GM23338 (cell line): Measurements from ENCODE around the gene FOCAD. TPM values are rescaled to one million over a fixed set of nuclear protein-coding genes. Genes with fewer than 3 reads are reported as not detected.

Source experiments
- ATAC-seq: fragments of 200-7000 bp; cut with Tn5 transposase; 3 replicates; pipeline ENCODE4 v1.9.1; 2020
- DNase-seq: peaks from one replicate; pipeline ENCODE4 v3.0.0-alpha.2; 2015; ENCODE audit warnings: low spot score
- H2AFZ ChIP-seq: fragments of 200-600 bp; sonication (generic); 2 replicates; pipeline ENCODE4 v1.8.0; 2016; ENCODE audit warnings: antibody characterized with exemption, mild to moderate bottlenecking, moderate library complexity
- H3F3A ChIP-seq: fragments of 200-600 bp; sonication (generic); replicated peaks from 2 replicates; pipeline ENCODE4 v1.8.0; 2017; ENCODE audit warnings: antibody characterized with exemption, mixed run types, low read depth
- H3K27ac ChIP-seq: fragments of 200-600 bp; sonication (generic); 2 replicates; pipeline ENCODE4 v1.6.1; 2016; ENCODE audit warnings: low read depth
- H3K27me3 ChIP-seq: fragments of 200-600 bp; sonication (generic); 2 replicates; pipeline ENCODE4 v1.8.0; 2016; ENCODE audit warnings: mild to moderate bottlenecking, mixed run types, moderate library complexity; ENCODE audit not compliant: insufficient read depth
- H3K36me3 ChIP-seq: fragments of 200-600 bp; sonication (generic); 2 replicates; pipeline ENCODE4 v1.8.0; 2016; ENCODE audit warnings: mild to moderate bottlenecking; ENCODE audit not compliant: insufficient read depth
- H3K4me1 ChIP-seq: fragments of 200-600 bp; sonication (generic); 2 replicates; pipeline ENCODE4 v1.8.0; 2016; ENCODE audit warnings: mild to moderate bottlenecking, moderate library complexity; ENCODE audit not compliant: insufficient read depth
- H3K4me2 ChIP-seq: fragments of 200-600 bp; sonication (generic); 2 replicates; pipeline ENCODE4 v1.7.1; 2017; ENCODE audit warnings: mixed run types
- H3K4me3 ChIP-seq: fragments of 200-600 bp; sonication (generic); 2 replicates; pipeline ENCODE4 v1.6.1; 2016; ENCODE audit warnings: mixed run types
- H3K79me2 ChIP-seq: fragments of 200-600 bp; sonication (generic); replicated peaks from 2 replicates; pipeline ENCODE4 v1.8.0; 2017; ENCODE audit warnings: mild to moderate bottlenecking; ENCODE audit not compliant: insufficient read depth
- H3K9me2 ChIP-seq: fragments of 200-600 bp; sonication (generic); 2 replicates; pipeline ENCODE4 v1.8.0; 2017; ENCODE audit not compliant: insufficient read depth
- H4K20me1 ChIP-seq: fragments of 200-600 bp; sonication (generic); replicated peaks from 2 replicates; pipeline ENCODE4 v1.8.0; 2017; ENCODE audit warnings: mild to moderate bottlenecking; ENCODE audit not compliant: insufficient read depth
- H3K27ac Mint-ChIP-seq: 2 replicates; pipeline ENCODE4 v1.8.0; 2020; ENCODE audit warnings: inconsistent platforms, mild to moderate bottlenecking, moderate library complexity, mixed read lengths
- H3K27me3 Mint-ChIP-seq: 3 replicates; pipeline ENCODE4 v1.8.0; 2022; ENCODE audit warnings: low read depth, mild to moderate bottlenecking, moderate library complexity, mixed read lengths, inconsistent platforms; ENCODE audit not compliant: insufficient read depth, poor library complexity
- H3K36me3 Mint-ChIP-seq: 3 replicates; pipeline ENCODE4 v1.8.0; 2021; ENCODE audit warnings: low read depth, mild to moderate bottlenecking, inconsistent platforms, moderate library complexity, mixed read lengths
- H3K4me1 Mint-ChIP-seq: 3 replicates; pipeline ENCODE4 v1.8.0; 2020; ENCODE audit warnings: mild to moderate bottlenecking, inconsistent platforms, mixed read lengths
- H3K4me3 Mint-ChIP-seq: 3 replicates; pipeline ENCODE4 v1.8.0; 2021; ENCODE audit warnings: moderate library complexity, mild to moderate bottlenecking, inconsistent platforms, mixed read lengths
- H3K9me3 Mint-ChIP-seq: 3 replicates; pipeline ENCODE4 v1.8.0; 2020; ENCODE audit warnings: moderate library complexity, mild to moderate bottlenecking, inconsistent platforms, mixed read lengths
- CREB1 ChIP-seq: fragments of 250-450 bp; sonication (Bioruptor Pico); IDR thresholded peaks from 2 replicates; pipeline ENCODE4 v1.5.0; 2020; ENCODE audit warnings: low read depth, mild to moderate bottlenecking, moderate library complexity
- CTCF ChIP-seq, 2 experiments: fragments of 200-600 bp in 1 of 2; sonication (generic) in 1 of 2; conservative IDR thresholded peaks; 2 replicates each; pipeline versions ENCODE4 v1.5.1 to v1.6.1; 2016 to 2017; ENCODE audit warnings: antibody characterized with exemption in 2 of 2, low read depth in 2 of 2, mild to moderate bottlenecking in 2 of 2, moderate library complexity in 1 of 2
- ETS1 ChIP-seq: IDR thresholded peaks from 2 replicates; pipeline ENCODE4 v1.6.1; 2016; ENCODE audit warnings: antibody characterized with exemption
- EZH2 ChIP-seq: fragments of 200-600 bp; sonication (generic); IDR thresholded peaks from one replicate; pipeline ENCODE4 v1.8.0; 2017; ENCODE audit warnings: antibody characterized with exemption, mild to moderate bottlenecking, low read depth; ENCODE audit not compliant: unreplicated experiment
- EZH2phosphoT487 ChIP-seq: fragments of 200-600 bp; sonication (generic); IDR thresholded peaks from one replicate; pipeline ENCODE4 v1.8.1; 2018; ENCODE audit warnings: antibody characterized with exemption; ENCODE audit not compliant: unreplicated experiment
- POLR2AphosphoS5 ChIP-seq: IDR thresholded peaks from 2 replicates; pipeline ENCODE4 v1.6.1; 2016; ENCODE audit warnings: antibody characterized with exemption, low read depth
- ZNF114 ChIP-seq: fragments of 250-450 bp; sonication (Bioruptor Pico); IDR thresholded peaks from 2 replicates; pipeline ENCODE4 v1.5.0; 2020; ENCODE audit warnings: mild to moderate bottlenecking, moderate library complexity
- ZNF462 ChIP-seq: fragments of 250-450 bp; sonication (Bioruptor Pico); IDR thresholded peaks from 2 replicates; pipeline ENCODE4 v1.5.0; 2020; ENCODE audit warnings: mild to moderate bottlenecking, moderate library complexity
- polyA plus RNA-seq: library from polyadenylated mRNA; unstranded; fragments of >200 nt; fragmentation: Nextera tagmentation; extraction: Ambion mirVana; gene quantifications from 2 replicates; pipeline ENCODE4 v1.2.1, GENCODE V29; 2016
- total RNA-seq: library from RNA; depleted of rRNA; stranded (reverse); fragments of >200 nt; shearing (Covaris generic); gene quantifications from 2 replicates; pipeline ENCODE4 v1.2.3, GENCODE V29; 2014

FOCAD gene
- total and polyA plus RNA-seq, 2 experiments from 2014 or later, result 13.7 to 66.5 TPM

- no peaks in the 10 kb centered on the region for H3K36me3 ChIP-seq
- no peak overlapping the region for H3K4me2 ChIP-seq
- no peaks in the 10 kb centered on the region for H3K79me2 ChIP-seq
- Mint-ChIP-seq H3K4me3 (no peak overlapping the region), H3K27me3 (no peaks in the 10 kb centered on the region), H3K27ac (no peak overlapping the region), H3K4me1 (peaks cover 3% of the 10 kb centered on the region; the same call in 2 of the 3 replicates), H3K36me3 (no peaks in the 10 kb centered on the region), H3K9me3 (no peaks in the 10 kb centered on the region)
- H3F3A ChIP-seq, result no peaks in the 10 kb centered on the region
- H2AFZ ChIP-seq, result no peak overlapping the region
- DNase-seq, result peak; percentile 34
- H3K4me1 ChIP-seq, result no peaks in the 10 kb centered on the region
- no peaks in the 10 kb centered on the region for H3K27me3 ChIP-seq
- no peak overlapping the region for H3K4me3 ChIP-seq
- peak; percentile 45; the same call in 1 of the 3 replicates for ATAC-seq
- H3K27ac ChIP-seq, result no peak overlapping the region
- TF ChIP-seq EZH2 (no peak), ETS1 (no peak), EZH2phosphoT487 (no peak), POLR2AphosphoS5 (no peak), CTCF (conservative IDR thresholded peaks at IDR 0.05; ENCODE audit: low read depth in 2 of 2) (no peak), CREB1 (CRISPR knock-in tag) (no peak), ZNF462 (CRISPR knock-in tag) (no peak), ZNF114 (CRISPR knock-in tag) (no peak)
- H3K9me2 ChIP-seq, result no peaks in the 10 kb centered on the region
- H4K20me1 ChIP-seq, result no peaks in the 10 kb centered on the region
These were observed 37.4 kb upstream of the FOCAD start for GRCh38 chr9:20646656-20647055.
